IPS-NIHi7 (cell line): ENCODE measurements around the gene RBMY1F.
"Not testable (repeated sequence)": the region's sequence is repeated elsewhere in the genome, so short reads cannot be mapped to it uniquely, and the experiment has no call there.

Experiments
- DNase-seq: peaks from one replicate; pipeline ENCODE4 v3.0.0; 2012; ENCODE audit warnings: mixed read lengths; ENCODE audit errors: extremely low spot score

The RBMY1F gene

GRCh38 chrY:22182823-22183222, at the start of gene RBMY1F:
RBMY1F (minus strand) TSS chrY:22182923; CDS start chrY:22180969, 1,954 bp downstream.
- DNase-seq: not testable (repeated sequence)

- not testable (repeated sequence) for DNase-seq
Measured at GRCh38 chrY:22151144-22151543, 31.6 kb downstream of the RBMY1F start.

DNA sequence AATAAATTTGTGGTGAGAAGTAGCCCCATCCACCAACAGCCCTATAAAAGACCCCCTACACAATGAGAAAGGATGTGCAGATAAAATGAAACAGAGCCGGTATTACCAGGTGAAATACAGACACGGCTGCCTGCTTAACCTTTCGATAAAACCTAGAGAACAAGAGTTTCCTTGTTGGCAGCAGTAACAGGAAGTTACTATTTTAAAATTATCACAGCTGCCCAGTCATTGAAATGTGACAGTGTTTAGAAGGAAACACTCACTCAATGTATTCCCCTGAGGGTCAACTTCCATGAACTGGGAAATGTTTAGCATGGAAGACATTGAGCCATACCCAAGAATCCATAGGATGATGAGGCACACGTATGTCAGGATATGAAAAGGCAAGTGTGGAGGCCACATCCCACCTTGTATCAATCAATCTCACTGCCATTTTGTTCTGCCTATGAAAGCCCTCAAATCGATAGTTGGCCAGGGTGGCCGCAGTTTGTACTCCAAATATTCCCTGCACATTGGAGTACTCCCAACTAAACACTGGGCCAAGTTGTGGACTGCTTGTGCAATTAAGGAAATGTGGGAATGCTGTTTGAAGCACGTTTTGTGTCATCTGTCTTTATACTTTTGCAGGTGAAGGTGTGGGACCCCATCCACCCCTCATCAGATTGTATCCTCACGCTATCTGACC, 41.6 kb downstream of the RBMY1F start:
- DNase-seq: not testable (repeated sequence)

GRCh38 chrY:22134719-22135118, 48.0 kb downstream of the RBMY1F start:
- not testable (repeated sequence) for DNase-seq

GRCh38 chrY:22130494-22130893, 52.2 kb downstream of the RBMY1F start:
- not testable (repeated sequence) for DNase-seq
